ENCODE data around the gene FOXO1.
"Not testable (repeated sequence)": the region's sequence is repeated elsewhere in the genome, so short reads cannot be mapped to it uniquely, and the experiment has no call there.

Gene FOXO1

DNA sequence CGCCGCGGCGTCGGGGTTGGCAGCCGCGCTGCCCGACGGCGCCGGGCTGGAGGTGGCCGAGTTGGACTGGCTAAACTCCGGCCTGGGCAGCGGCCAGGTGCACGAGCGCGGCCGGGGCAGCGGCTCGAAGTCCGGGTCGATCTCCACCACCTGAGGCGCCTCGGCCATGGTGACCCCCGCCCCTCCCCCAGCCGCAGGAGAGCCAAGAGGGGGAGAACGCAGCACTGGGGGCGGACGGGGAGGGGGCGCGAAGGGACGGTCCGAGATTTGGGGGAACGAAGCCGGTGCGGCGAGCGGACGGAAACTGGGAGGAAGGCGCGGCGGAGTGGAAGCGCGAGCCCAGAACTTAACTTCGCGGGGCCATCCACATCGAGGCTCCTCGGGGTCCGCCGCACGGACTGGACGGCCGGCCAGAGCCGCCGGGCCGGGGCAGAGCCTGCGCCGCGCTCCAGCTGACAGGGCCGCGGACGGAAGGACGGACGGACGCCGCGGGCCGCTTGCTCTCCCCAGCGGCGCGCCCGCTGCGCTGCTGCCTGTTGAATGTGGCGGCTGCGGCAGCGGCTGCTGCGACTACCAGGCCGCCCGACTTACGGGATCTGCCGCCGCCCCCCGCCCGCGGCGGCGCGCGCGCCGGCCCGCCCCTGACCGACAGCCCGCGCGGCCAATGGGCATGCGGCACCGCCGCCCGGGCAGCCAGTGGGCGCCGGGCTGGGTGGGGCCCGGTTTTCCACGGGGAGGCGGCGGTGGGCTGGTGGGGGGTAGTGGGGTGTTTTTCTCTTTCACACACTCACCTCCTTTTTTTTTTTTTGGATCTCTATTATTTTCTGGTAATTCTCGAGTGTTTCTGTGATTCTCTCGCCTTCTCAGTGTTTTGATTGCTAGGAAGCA, at the start of gene FOXO1:
FOXO1 (minus strand) TSS at position 597 of the 888 bp plus-strand sequence; CDS start at position 168, 429 bp downstream.
- no peak for DNase-seq (ENCODE audit: low read depth)

GRCh38 chr13:40714433-40714832, 48.0 kb upstream of the FOXO1 start:
- DNase-seq (ENCODE audit: low read depth), result not testable (repeated sequence)

GRCh38 chr13:40706439-40706838, 40.0 kb upstream of the FOXO1 start:
- no peak for DNase-seq (ENCODE audit: low read depth)

GRCh38 chr13:40697711-40698110, 31.3 kb upstream of the FOXO1 start:
- DNase-seq (ENCODE audit: low read depth), result no peak

DNA sequence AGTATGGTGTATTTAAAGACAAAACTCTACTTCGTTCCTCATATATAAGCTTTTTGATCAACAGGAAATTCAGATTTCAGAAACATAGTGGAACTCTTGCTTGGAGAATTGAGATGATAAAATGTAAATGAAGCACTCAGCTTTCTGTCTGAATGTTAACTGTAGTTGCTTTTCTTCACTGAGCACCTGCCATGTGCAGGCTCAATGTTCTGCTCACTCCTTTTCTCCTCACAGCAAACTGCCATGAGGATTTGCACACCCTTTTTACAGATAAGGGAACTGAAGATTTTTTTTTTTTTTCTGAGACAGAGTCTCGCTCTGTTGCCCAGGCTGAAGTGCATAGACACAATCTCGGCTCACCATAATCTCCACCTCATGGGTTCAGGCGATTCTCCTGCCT, 28.0 kb upstream of the FOXO1 start:
- DNase-seq (ENCODE audit: low read depth), result no peak

DNA sequence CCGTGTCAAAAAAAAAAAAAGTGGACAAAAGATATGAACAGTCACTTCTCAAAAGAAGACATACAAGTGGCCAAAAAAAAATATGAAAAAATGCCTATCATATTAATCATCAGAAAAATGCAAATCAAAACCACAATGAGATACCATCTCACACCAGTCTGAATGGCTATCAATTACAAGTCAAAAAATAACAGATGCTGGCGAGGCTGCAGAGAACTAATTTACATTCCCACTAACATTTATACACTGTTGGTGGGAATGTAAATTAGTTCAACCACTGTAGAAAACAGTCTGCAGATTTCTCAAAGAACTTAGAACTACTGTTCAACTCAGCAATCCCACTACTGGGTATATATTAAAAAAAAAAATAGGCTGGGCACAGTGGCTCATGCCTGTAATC, 26.5 kb upstream of the FOXO1 start:
- no peak for DNase-seq (ENCODE audit: low read depth)

- no peak for DNase-seq (ENCODE audit: low read depth)
Observed at GRCh38 chr13:40688781-40689180, 22.3 kb upstream of the FOXO1 start.

GRCh38 chr13:40682449-40683240, 16.2 kb upstream of the FOXO1 start:
- DNase-seq (ENCODE audit: low read depth), result no peak

DNA sequence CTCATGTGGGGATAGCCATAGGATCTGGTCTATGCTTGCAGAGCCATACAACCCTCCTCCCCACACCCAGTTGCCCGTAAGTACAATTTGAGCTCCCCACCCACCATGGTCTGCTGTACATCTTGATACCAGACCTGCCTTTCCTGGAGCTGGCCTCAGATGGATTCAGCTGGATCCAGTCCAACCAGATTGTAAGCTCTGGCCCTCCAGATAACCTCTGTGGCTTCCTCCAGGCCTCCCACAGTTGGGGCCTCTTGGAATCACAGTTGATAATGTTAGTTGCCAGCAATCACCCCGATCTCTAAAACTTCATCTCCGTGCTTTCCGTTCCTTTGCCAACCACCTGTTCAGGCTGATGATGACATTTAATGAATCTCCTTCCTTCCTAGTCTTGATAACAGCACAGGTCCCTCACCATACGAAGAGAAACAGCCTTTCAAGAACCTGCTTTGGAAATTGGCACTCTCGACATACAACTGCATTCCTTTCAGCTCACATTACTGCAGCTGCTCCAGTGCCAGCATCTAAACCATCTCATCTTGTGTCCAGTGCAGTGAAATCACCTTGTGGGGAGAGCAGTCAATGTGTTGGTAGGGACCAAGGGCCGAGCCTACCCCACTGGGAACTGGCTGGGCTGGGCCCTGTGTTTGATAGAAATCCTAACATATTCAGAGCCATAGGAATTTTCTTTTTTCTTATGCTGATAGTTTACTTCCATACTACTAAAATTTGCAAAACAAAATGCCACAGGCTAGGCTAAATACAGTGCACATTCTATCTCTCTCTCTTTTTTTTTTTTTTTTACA, 15.1 kb upstream of the FOXO1 start:
- no peak for DNase-seq (ENCODE audit: low read depth)

GRCh38 chr13:40680659-40681323, 14.3 kb upstream of the FOXO1 start:
- DNase-seq (ENCODE audit: low read depth), result no peak

DNA sequence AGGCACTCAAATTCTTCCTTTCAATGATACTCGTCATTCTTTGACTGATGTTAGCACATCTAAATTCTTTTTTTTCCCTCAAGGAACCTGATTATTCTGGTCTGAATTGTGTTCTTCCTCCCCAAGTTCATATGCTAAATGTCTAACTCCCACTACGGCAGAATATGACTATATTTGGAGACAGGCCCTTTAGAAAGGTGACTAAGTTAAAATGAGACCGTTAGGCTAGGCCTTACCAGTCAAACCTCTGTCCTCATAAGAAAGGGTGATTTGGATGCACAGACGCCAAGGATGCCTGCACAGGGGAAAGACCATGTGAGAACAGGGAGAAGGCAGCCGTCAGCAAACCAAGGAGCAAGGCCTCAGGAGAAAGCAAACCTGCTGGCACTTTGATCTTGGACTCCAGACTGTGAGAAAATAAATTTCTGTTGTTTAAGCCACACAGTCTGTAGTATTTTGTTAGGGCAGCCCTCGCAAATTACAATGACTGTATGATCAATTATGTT, 13.1 kb upstream of the FOXO1 start:
- no peak for DNase-seq (ENCODE audit: low read depth)

DNA sequence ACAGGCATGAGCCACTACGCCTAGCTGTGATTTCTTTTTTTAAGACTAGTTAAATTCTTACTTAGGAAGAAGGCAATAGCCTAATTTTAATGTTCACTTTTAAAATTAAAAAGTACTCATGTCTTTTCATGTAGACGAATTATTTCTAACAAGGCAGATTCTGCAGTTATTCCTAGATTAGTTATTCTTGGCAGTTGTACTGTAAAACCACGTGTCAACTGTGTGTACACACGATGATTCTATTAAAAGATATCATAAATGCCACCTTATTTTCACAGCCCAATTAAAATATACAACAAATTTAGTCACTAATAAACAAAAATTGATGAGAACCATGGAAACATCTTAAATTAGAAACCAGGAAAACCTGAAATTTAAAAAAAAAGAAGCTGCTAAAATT, 10.6 kb upstream of the FOXO1 start:
- no peak for DNase-seq (ENCODE audit: low read depth)

DNA sequence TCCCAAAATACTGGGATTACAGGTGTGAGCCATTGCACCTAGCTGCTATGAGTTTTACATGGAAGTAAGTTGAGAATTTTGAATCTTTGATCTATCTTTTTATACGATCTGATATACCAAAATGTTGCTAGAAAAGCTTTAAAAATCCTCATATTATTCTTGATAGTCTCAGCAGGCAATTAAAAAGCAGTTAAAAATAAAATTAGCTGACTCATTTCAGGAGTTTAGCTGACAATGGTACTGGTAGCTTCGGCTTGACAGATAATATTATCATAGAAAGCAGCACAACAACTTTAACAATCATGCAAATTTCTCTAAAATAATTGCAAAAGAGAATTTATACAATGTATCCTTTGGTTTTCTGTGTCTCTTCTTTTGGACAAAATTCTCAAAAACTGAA, 9.6 kb upstream of the FOXO1 start:
- DNase-seq (ENCODE audit: low read depth), result no peak

DNA sequence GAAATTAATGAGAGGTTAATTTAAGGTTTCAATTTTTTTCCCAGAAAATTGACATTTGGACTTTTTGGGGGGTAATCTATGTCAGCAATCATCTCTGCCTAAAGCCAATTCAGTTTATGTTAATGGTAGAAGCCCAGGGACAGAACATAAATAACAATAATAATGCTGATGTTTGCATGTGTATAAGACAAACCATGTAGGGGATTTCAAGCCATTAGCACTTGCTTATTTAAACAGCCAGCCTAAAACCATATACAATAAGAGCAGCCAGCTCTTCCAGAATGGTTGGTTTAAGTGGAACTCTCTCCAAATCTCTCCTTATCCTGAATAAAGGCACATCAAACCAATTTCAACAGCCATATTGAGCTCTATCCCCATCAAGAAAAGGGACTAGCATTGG, 7.0 kb upstream of the FOXO1 start:
- no peak for DNase-seq (ENCODE audit: low read depth)

DNA sequence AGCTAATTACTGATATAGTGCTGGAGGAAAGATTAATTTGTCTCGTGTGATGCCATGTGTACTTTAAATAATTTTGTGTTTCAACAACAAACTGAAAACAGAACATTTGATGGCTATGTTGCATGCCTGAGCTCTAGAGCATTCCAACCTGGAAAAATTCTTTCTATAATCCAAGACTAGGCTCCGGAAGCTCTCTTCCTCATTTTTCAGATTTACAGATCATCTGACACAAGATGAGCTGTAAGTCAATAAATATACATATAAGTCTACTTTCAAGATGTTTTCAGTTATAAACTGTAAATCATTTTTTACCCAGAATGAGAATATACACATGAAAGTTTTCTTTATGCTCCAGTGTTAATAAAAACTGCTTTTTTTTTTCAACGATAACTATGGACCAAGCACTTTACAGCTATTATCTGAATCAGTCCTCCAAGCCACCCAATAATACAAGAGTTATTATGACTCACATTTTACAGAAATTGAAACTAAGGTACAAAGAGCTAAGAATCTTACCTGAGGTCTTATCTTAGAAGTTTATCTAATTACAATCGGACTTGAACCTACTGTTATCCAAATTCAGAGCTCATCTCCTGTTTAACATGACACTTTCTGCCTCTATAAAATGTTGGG, 6.4 kb upstream of the FOXO1 start:
- DNase-seq (ENCODE audit: low read depth), result no peak

- peak; percentile 60 for DNase-seq (ENCODE audit: low read depth)
Observed at GRCh38 chr13:40671956-40672764, 5.7 kb upstream of the FOXO1 start.

DNA sequence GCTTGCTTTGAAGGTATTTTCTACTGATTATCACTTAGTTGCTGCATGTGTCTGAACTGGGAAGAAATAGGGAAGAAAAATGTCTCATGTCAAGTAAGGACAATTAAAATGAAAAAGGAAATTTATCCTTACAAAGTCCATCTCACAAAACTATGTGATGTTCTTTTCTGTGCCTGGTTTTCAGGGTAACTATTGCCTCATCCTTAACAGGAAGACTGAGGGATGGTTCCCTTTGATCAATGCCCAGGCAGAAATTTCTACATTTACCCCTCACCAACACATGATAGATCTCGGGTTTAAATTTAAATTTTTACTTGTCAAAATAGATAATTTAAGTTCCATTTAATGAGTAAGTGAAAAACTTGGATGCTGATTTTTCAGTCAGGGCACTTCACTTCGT, 3.9 kb upstream of the FOXO1 start:
- no peak for DNase-seq (ENCODE audit: low read depth)

GRCh38 chr13:40668335-40668734, 1.9 kb upstream of the FOXO1 start:
- DNase-seq (ENCODE audit: low read depth), result no peak

GRCh38 chr13:40667622-40667978, 1.2 kb upstream of the FOXO1 start:
- no peak for DNase-seq (ENCODE audit: low read depth)

GRCh38 chr13:40666933-40667621, 636 bp upstream of the FOXO1 start:
- DNase-seq (ENCODE audit: low read depth), result no peak
